Measurements from ENCODE around the gene RXFP4. TPM values are rescaled to one million over a fixed set of nuclear protein-coding genes. Genes with fewer than 3 reads are reported as not detected.

The RXFP4 gene
- total RNA-seq, 1 experiment from 2014 or later = not detected

GRCh38 chr1:155968670-155969069 lies 27.2 kb downstream of the RXFP4 start:
- H3K27ac Mint-ChIP-seq = peak overlapping the region in 2 of 3 experiments; percentile 33 to 62; a peak in 3 of 7 replicates
- Histone ChIP-seq H3K27ac (ENCODE audit: insufficient read length, low read depth, low read length) (no peak overlapping the region), H4K91ac (ENCODE audit: insufficient read length, low read depth, low read length) (no peak overlapping the region), H2BK15ac (ENCODE audit: low read depth, low read length) (no peak overlapping the region), H3K4ac (ENCODE audit: low read depth, low read length) (no peak overlapping the region), H4K5ac (ENCODE audit: insufficient read length, low read depth, low read length) (no peak overlapping the region), H2BK5ac (ENCODE audit: insufficient read length, low read length) (no peak overlapping the region), H3K14ac (ENCODE audit: insufficient read depth, low read length) (no peak overlapping the region), H3K18ac (ENCODE audit: insufficient read length, low read depth, low read length) (no peak overlapping the region), H2BK120ac (ENCODE audit: low read depth, low read length, poor library complexity, severe bottlenecking) (no peak overlapping the region), H3K23me2 (ENCODE audit: insufficient read length, low read depth, low read length, poor library complexity, severe bottlenecking) (no peaks in the 10 kb centered on the region), H3K79me1 (ENCODE audit: insufficient read depth, low read depth, low read length, poor library complexity, severe bottlenecking) (peaks cover 3% of the 10 kb centered on the region), H2AK5ac (ENCODE audit: insufficient read length, low read length) (no peak overlapping the region), H3K4me1 (ENCODE audit: insufficient read depth, low read length) (peaks cover 18% of the 10 kb centered on the region), H2BK20ac (ENCODE audit: low read depth, low read length, poor library complexity, severe bottlenecking) (no peak overlapping the region), H3K79me2 (ENCODE audit: insufficient read depth, low read length) (peaks cover 17% of the 10 kb centered on the region), H3K9me3 (ENCODE audit: control insufficient read depth, low read depth, low read length) (no peaks in the 10 kb centered on the region), H3K23ac (ENCODE audit: insufficient read length, low read depth, low read length) (no peak overlapping the region), H3K56ac (ENCODE audit: insufficient read length, low read depth, low read length) (no peak overlapping the region), H2BK12ac (ENCODE audit: insufficient read length, low read depth, low read length) (no peak overlapping the region), H3K9ac (ENCODE audit: extremely low read depth, insufficient read length, low read length) (no peak overlapping the region), H3K4me2 (ENCODE audit: insufficient read depth, insufficient read length, low read length) (no peak overlapping the region), H3K27me3 (ENCODE audit: insufficient read depth, low read length) (no peaks in the 10 kb centered on the region), H3T11ph (ENCODE audit: low read length) (no peak overlapping the region), H4K8ac (replicated peaks; ENCODE audit: insufficient read length, low read depth, low read length) (no peak overlapping the region), H4K20me1 (ENCODE audit: control insufficient read depth, insufficient read depth, insufficient read length) (peaks cover 3% of the 10 kb centered on the region), H2AFZ (ENCODE audit: low read length) (no peak overlapping the region)
- peaks cover 52 to 67% of the 10 kb centered on the region in 2 experiments for H3K4me1 Mint-ChIP-seq
- peaks cover 30 to 77% (median 70%) of the 10 kb centered on the region in 3 experiments for H3K36me3 Mint-ChIP-seq (ENCODE audit: insufficient read depth in 1 of 3, low read depth in 3 of 3)
- no peaks in the 10 kb centered on the region for H3K27me3 Mint-ChIP-seq (ENCODE audit: low read depth)
- H3K4me3 Mint-ChIP-seq = no peak overlapping the region
- TF ChIP-seq, protein P1, sequence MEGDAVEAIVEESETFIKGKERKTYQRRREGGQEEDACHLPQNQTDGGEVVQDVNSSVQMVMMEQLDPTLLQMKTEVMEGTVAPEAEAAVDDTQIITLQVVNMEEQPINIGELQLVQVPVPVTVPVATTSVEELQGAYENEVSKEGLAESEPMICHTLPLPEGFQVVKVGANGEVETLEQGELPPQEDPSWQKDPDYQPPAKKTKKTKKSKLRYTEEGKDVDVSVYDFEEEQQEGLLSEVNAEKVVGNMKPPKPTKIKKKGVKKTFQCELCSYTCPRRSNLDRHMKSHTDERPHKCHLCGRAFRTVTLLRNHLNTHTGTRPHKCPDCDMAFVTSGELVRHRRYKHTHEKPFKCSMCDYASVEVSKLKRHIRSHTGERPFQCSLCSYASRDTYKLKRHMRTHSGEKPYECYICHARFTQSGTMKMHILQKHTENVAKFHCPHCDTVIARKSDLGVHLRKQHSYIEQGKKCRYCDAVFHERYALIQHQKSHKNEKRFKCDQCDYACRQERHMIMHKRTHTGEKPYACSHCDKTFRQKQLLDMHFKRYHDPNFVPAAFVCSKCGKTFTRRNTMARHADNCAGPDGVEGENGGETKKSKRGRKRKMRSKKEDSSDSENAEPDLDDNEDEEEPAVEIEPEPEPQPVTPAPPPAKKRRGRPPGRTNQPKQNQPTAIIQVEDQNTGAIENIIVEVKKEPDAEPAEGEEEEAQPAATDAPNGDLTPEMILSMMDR (conservative IDR thresholded peaks at IDR 0.05) = no peak
- no CpG with 5 or more reads among the region's 3 CpGs for WGBS (ENCODE audit: extremely low coverage, insufficient read length, low lambda C conversion rate)
- no peak for DNase-seq
- no peaks in the 10 kb centered on the region for H3K9me3 Mint-ChIP-seq
